Neuron (in vitro differentiated cells): ENCODE measurements around the gene PTPRU.

Source experiments
- H2AFZ ChIP-seq: one replicate; pipeline ENCODE4 v1.6.1; 2013; ENCODE audit warnings: low read depth, mild to moderate bottlenecking, inconsistent platforms, low read length, moderate library complexity
- H3K27me3 ChIP-seq: one replicate; pipeline ENCODE4 v1.6.1; 2013; ENCODE audit warnings: low read length; ENCODE audit not compliant: insufficient read depth
- H3K36me3 ChIP-seq: one replicate; pipeline ENCODE4 v1.6.1; 2013; ENCODE audit warnings: low read length; ENCODE audit not compliant: insufficient read depth
- H3K4me1 ChIP-seq: one replicate; pipeline ENCODE4 v1.6.1; 2013; ENCODE audit warnings: low read length; ENCODE audit not compliant: insufficient read depth
- H3K4me3 ChIP-seq: 2 replicates; pipeline ENCODE4 v1.5.1; 2013; ENCODE audit warnings: mild to moderate bottlenecking, low read length, moderate library complexity
- H3K9me3 ChIP-seq: one replicate; pipeline ENCODE4 v1.6.1; 2013; ENCODE audit warnings: low read length

PTPRU gene

DNA sequence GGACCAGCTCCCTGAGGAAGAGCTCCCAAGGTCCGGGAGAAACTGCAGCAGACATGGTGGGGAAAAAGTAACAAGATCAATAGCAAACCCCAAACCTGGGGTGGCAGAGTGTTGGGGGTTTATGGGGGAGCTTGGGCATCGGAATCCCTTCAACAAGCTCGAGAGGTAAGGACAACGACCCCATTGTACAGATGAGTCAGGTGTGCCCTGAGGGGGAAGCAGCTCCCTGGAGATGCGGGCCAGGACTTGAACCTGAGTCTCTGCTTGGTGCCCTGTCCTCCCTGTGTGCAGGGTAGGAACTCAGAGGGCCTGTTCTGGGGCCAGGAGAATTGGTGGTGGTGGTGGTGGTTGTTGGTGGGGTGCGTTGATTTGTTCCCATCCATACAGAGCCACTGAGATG, 125.4 kb downstream of the PTPRU start:
- Histone ChIP-seq H3K9me3 (no peaks in the 10 kb centered on the region), H2AFZ (no peak overlapping the region), H3K4me1 (no peaks in the 10 kb centered on the region), H3K4me3 (no peak overlapping the region), H3K27me3 (no peaks in the 10 kb centered on the region), H3K36me3 (no peaks in the 10 kb centered on the region)

DNA sequence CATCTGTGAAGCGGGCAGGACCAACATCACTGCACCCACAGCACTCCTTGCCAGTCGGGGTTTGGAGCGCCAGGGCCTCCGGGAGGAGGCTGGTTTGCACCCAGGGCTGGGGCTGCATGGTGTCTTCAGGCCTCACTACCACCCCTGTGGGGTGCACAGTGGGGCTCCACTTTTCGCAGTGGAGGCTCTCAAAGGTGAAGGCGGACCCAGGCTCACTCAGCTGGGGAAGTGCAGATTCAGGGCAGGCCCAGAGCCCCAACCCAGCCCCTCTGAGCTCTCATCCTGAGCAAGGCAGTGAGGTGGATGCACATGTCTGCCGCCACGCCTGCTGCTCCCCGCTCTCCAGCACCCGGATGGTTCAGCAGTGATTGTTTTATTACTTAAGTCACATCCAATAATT, 125.8 kb downstream of the PTPRU start:
- Histone ChIP-seq H2AFZ (no peak overlapping the region), H3K27me3 (no peaks in the 10 kb centered on the region), H3K9me3 (no peaks in the 10 kb centered on the region), H3K36me3 (no peaks in the 10 kb centered on the region), H3K4me3 (no peak overlapping the region), H3K4me1 (no peaks in the 10 kb centered on the region)

DNA sequence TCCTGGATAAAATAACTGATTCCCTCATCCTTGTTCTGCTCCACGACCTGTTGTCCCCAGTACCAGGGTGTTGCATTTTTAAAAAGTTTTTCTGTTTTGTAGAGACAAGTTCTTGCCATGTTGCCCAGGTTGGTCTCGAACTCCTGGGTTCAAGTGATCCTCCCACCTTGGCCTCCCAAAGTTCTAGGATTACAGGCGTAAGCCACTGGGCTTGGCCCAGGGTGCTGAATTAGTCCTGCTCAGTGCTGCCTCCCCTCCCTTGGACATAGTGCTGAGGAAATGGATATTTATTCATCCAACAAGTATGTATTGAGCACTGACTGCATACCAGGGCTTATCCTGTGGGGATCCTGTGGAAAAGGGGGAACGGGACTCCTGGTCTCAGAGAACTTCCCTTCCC, 126.4 kb downstream of the PTPRU start:
- no peak overlapping the region for H3K4me3 ChIP-seq
- H3K36me3 ChIP-seq = no peaks in the 10 kb centered on the region
- no peak overlapping the region for H2AFZ ChIP-seq
- no peaks in the 10 kb centered on the region for H3K9me3 ChIP-seq
- no peaks in the 10 kb centered on the region for H3K4me1 ChIP-seq
- H3K27me3 ChIP-seq = no peaks in the 10 kb centered on the region

DNA sequence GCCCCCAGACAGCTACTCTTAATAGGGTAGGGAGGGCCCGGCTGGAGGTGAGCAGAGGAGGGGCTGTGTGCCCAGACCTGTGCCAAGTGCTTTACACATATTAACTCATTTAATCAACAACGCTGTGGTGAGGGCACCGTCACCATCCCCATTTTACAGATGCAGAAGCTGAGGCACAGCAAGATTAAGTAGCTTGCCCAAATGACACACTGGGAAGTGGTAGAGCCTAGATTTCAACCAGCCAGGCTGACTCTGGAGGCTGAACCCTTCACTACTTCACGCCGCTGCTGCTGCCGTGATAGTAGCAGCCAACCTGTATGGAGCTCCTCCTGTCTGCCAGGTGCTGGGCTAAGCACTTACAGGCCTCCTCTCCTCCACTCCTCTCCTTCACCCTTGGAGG, 127.2 kb downstream of the PTPRU start:
- Histone ChIP-seq H2AFZ (no peak overlapping the region), H3K4me3 (no peak overlapping the region), H3K4me1 (no peaks in the 10 kb centered on the region), H3K36me3 (no peaks in the 10 kb centered on the region), H3K9me3 (no peaks in the 10 kb centered on the region), H3K27me3 (no peaks in the 10 kb centered on the region)

DNA sequence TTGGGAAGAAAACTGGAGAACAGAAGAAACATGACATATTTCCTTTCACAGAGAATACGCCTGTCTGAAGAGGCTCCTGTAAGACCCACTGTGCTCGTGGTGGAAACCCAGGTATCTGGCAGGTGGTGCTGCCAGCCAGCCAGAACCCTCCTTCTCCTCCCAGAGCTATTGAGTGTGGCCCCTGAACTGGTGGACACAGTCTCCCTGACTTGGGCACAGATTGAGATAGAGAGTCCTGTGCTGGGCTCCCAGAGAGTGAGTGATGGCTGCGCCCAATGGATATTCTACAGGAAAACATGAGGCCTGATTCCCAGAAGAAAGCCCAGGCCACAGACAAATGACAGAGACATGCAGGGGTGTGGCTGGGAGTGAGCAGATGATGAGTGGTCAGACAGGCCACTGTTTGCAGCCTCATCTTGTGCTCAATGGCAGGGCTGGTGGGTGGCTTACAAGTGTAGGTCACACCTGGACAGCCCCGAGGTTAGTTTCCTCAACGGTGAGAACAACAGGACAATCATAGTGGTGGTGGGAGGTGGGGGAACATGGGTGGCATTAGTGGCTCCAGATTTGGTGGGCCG, 127.9 kb downstream of the PTPRU start:
- Histone ChIP-seq H3K4me1 (no peaks in the 10 kb centered on the region), H2AFZ (no peak overlapping the region), H3K4me3 (no peak overlapping the region), H3K36me3 (no peaks in the 10 kb centered on the region), H3K9me3 (no peaks in the 10 kb centered on the region), H3K27me3 (no peaks in the 10 kb centered on the region)

DNA sequence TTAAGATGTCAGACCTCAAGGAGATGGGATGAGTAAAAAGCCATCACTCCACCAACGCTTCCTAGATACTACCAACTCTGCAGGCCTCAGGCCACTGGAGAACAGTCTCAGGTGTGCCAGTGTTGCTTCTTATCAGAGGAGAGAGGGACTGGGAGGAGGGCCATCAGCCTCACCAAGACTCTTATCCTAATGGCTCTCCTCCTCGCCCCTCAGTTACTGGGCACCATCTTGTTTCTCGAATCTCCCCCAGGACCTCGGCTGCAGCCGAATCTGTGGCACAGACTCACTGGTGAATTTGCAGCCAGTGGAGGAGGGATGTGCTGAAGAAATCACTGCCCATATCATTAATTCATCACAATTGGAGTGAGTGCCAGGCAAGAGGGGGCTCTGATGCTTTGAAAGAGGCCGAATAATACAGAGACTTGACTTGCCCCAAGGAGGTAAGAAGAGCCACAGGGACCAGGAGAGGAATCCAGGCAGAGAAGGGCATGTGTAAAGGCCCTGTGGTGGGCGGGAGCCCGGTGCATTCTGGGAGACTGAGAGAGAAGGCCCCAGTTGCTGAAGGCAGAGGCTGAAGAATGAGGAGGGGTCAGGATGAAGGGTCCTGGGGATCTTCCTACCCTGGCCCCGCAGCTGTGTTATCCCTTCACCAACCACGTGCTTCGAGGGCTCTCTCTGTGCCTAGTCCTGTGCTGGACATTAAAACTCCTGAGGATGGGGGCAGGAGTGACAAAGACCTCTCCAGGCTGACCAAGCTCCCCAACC, 129.8 kb downstream of the PTPRU start:
- no peak overlapping the region for H3K4me3 ChIP-seq
- no peak overlapping the region for H2AFZ ChIP-seq
- no peaks in the 10 kb centered on the region for H3K27me3 ChIP-seq
- no peaks in the 10 kb centered on the region for H3K4me1 ChIP-seq
- no peaks in the 10 kb centered on the region for H3K9me3 ChIP-seq
- H3K36me3 ChIP-seq = no peaks in the 10 kb centered on the region

DNA sequence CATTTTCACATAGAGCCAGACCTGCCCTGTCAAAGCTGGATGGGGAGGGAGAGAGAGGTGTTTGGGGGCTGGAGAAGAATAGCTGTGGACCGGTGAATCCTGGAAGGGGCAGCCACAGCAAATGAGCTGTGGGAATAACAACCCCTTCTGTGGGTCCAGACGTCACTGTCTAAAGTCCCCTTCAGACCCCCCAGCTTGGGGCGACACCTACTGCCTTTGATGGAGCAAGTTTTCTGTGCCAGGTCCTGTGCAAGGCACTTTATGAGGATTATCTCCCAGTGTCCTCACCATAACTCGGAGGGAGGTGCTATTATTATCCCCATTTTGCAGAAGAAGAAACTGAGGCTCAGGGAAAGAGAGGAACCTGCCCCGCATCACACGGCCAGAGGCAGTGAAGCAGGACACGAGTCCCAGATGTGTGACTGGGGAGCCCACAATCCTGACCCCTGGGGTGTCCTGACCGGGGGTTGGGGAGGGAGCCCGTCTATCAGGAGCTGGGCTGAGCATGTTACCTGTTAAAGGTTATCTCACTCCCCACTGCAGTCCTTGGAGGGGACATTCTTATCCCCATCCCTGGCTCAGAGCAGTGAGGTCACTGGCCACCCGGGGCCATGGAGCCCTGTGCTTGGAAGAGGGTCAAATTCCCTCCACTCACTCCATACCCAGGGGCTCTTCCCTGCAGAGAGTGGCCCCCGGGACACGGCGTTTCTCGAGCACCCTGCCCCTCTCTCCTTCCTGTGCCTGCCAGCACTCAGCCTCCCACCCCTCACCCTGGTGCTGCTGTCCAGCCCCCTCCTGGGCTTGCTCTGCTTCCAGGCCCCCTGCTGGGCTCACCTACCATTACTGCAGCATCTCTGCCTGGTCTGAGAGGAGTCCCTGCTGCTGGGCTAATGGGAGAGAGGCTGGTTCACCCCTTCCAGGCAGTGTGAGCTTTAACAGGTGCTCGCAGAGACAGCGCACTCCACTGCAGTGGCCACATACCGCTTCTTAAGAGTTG, 132.9 kb downstream of the PTPRU start:
- no peaks in the 10 kb centered on the region for H3K9me3 ChIP-seq
- no peaks in the 10 kb centered on the region for H3K27me3 ChIP-seq
- no peak overlapping the region for H3K4me3 ChIP-seq
- no peak overlapping the region for H2AFZ ChIP-seq
- H3K4me1 ChIP-seq = no peaks in the 10 kb centered on the region
- H3K36me3 ChIP-seq = no peaks in the 10 kb centered on the region

DNA sequence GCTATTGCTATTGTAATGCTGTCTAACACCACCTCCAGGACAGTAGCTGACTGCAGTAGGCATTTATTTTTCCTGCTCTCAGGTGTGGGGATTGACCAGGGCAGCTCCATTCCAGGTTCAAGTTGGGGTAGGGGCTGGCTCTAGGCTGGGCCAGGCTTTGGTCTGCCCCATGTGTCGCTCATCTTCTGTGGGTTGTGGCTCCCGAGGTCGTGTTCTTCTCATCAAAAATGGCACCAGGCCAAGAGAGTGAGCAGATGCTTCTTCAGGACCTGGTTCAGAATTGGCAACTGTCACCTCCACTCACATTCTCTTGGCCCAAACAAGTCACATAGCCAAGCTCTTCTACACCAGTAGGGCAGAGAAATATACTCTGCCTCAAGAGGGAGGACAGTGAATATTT, 133.7 kb downstream of the PTPRU start:
- Histone ChIP-seq H2AFZ (no peak overlapping the region), H3K27me3 (no peaks in the 10 kb centered on the region), H3K4me3 (no peak overlapping the region), H3K9me3 (no peaks in the 10 kb centered on the region), H3K36me3 (no peaks in the 10 kb centered on the region), H3K4me1 (no peaks in the 10 kb centered on the region)

DNA sequence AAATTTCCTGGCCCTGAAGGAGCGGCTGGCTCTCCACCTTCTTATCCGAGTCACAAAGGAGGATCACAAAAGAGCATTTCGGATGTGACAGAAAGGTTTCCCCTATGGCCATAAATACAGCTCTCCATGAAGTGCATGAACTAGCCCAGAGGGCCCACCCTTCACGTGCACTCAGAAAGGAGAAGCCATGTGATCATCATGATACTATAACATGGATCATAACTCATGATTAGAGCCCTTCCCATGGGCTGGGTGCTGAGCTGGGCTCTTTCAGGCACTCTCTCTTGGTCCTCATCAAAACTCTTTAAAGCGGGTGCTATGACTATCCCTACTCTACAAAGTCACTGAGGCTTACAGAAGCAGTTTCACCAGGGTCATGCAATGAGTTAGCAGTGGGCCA, 135.0 kb downstream of the PTPRU start:
- no peak overlapping the region for H3K4me3 ChIP-seq
- H3K36me3 ChIP-seq = no peaks in the 10 kb centered on the region
- no peak overlapping the region for H2AFZ ChIP-seq
- H3K4me1 ChIP-seq = no peaks in the 10 kb centered on the region
- H3K27me3 ChIP-seq = no peaks in the 10 kb centered on the region
- H3K9me3 ChIP-seq = no peaks in the 10 kb centered on the region

DNA sequence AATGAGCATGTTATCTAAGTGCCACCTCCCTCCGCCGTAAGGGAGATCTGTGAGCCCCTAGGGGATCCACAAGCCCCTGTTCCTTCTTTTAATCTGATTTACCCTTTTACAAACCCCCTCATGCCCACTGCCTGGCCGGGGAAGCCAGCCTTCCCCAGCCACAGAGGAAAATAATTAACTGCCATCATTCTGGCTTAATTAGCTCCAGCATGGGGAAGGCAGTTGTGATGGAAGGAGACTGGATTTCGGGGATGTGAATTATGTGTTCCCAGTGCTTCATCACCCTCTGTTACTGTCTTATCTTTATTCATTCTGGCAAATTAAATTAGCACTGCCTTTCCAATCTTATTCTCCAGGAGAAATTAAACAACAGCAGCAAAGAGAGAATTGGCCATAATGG, 135.8 kb downstream of the PTPRU start:
- no peaks in the 10 kb centered on the region for H3K9me3 ChIP-seq
- H3K36me3 ChIP-seq = no peaks in the 10 kb centered on the region
- no peaks in the 10 kb centered on the region for H3K4me1 ChIP-seq
- H3K27me3 ChIP-seq = no peaks in the 10 kb centered on the region
- H2AFZ ChIP-seq = no peak overlapping the region
- H3K4me3 ChIP-seq = no peak overlapping the region
